DMS153 treated with DMSO at 0.1 percent for 48 hours (cell line): ENCODE measurements around the gene APOBEC3B.
"Not testable (repeated sequence)": the region's sequence is repeated elsewhere in the genome, so short reads cannot be mapped to it uniquely, and the experiment has no call there.

Experiments
- DNase-seq: peaks from one replicate; lab custom pipeline; 2025; ENCODE audit not compliant: unreplicated experiment; lab: John Stamatoyannopoulos, UW

The APOBEC3B gene

GRCh38 chr22:38981992-38982927 lies at the start of gene APOBEC3B:
Gene APOBEC3B (plus strand): TSS chr22:38982347. CDS start chr22:38982454, 107 bp downstream.
- DNase-seq = peak; percentile 57

- DNase-seq = peak; percentile 98
These were observed 47.1 kb upstream of the APOBEC3B start for GRCh38 chr22:38935023-38935422.

GRCh38 chr22:38935616-38936015 lies 46.5 kb upstream of the APOBEC3B start:
- no peak for DNase-seq

- no peak for DNase-seq
These were observed 45.6 kb upstream of the APOBEC3B start for GRCh38 chr22:38936562-38936961.

- DNase-seq = no peak
These were observed 45.1 kb upstream of the APOBEC3B start for GRCh38 chr22:38937036-38937435.

- DNase-seq = no peak
These were observed 44.6 kb upstream of the APOBEC3B start for GRCh38 chr22:38937541-38937940.

GRCh38 chr22:38938221-38938620 lies 43.9 kb upstream of the APOBEC3B start:
- DNase-seq = no peak

GRCh38 chr22:38938925-38939324 lies 43.2 kb upstream of the APOBEC3B start:
- no peak for DNase-seq

DNA sequence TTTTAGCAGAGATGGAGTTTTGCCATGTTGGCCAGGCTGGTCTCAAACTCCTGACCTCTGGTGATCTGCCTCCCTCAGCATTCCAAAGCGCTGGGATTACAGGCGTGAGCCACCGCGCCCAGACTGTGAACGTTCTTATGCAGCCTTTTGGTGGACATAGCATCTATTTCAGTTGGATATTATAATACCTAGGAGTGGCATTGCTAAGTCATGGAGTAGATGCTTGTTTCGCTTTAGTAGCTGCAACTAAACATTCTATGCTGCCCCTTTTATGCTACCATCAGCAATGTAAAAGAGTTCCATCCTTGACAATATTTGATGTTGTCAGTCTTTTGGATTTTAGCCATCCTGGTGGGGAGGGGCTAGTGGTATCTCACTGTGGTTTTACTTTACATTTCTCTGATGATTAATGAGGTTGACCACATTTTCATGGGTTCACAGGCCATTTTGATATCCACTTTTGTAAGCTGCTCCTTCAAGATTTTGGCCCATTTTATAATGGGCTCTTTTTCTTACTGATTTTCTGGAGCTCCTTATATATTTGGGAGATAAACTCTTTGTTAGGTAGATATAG lies 41.2 kb upstream of the APOBEC3B start:
- DNase-seq = no peak

DNA sequence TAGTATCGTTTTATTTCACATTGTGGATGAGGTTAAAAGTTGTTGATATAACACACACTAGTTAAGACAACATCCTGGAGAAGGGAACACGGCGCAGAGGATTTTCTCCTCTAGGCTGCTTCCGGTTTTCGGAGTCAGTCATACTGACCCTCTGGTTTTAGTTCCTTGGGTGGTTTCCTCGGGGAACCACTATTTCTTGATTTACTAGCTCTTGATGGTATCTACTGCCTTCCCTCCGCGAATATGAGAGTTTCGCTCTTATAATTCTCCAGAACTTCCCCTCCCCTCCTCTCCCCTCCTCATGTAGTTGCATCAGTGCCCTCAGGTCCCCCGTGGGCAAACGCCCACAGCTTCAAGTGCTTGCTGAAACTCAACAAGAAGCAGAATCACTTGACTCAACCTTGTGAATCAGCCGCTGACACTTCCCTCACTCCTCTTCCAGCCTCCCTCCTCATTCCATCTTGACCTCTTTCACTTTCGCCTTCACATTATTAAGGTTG lies 40.6 kb upstream of the APOBEC3B start:
- DNase-seq = no peak

GRCh38 chr22:38942702-38943101 lies 39.4 kb upstream of the APOBEC3B start:
- no peak for DNase-seq

GRCh38 chr22:38943201-38943600 lies 38.9 kb upstream of the APOBEC3B start:
- no peak for DNase-seq

GRCh38 chr22:38943882-38944281 lies 38.3 kb upstream of the APOBEC3B start:
- no peak for DNase-seq

DNA sequence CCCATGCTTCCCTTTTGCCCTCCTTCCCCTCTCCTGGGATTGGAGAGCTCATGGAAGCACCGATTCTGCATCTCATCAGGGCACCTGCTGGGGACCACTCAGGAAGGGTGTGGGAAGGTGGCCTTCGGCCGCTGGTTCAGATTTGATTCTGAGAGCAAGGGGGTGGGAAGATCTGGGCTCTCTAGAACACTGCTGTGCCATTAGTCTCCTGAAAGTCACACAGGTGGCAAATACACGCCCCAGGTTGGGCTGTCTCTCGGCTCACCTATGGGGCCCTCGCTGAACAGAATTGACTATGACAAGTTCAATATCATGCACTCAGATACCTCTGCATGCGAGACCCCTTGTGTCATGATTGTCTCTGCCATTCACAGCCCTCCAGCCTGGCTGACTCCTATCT lies 37.5 kb upstream of the APOBEC3B start:
- DNase-seq = no peak

DNA sequence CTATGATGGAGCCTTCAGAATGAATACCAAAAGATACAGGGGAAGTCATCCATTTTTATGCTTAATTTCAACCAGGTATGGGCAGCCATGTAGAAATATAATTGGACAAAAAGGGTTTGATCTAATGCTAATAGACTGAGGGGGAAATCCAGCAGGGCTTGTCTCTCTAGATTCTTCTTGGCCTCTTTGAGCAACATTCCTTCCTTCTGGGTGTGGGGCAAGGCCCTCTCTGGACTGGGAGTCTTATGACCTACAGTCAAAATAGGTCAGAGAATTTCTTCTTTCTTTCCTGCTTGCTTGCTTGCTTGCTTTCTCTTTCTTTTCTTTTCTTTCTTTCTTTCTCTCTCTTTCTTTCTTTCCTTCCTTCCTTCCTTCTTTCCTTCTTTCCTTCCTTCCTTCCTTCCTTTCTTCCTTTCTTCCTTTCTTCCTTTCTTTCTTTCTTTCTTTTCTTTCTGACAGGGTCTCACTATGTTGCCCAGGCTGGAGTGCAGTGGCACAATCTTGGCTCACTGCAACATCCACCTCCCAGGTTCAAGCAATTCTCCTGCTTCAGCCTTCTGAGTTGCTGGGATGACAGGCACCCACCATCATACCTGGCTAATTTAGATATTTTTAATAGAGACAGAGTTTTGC lies 36.3 kb upstream of the APOBEC3B start:
- DNase-seq = not testable (repeated sequence)

- no peak for DNase-seq
These were observed 35.4 kb upstream of the APOBEC3B start for GRCh38 chr22:38946771-38947170.

- no peak for DNase-seq
These were observed 34.6 kb upstream of the APOBEC3B start for GRCh38 chr22:38947321-38948140.

GRCh38 chr22:38948181-38948940 lies 33.8 kb upstream of the APOBEC3B start:
- no peak for DNase-seq

DNA sequence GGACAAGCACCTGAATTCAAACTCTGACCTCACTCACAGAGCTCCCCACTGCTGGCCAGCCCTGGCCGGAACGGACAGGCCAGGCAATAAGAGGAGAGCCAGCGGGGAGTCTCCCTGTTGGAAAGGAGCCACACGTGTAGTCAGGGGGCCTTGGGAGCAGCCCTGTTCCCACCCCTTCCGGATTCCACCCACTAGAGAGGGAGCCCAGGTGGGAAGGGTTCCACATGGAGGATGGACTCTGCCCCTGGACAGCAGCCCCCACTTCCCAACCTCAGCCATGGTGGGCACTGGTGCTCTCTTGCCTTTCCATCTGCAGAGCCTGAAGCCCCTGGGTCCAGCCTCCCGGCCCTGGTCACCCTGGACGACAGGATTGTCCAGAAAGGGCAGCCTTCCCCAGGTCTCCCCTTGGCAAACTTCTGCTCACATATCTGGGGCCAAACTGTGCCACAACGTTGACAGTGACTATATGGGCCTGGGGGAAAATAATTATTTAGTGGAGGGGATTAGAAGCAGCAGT lies 32.2 kb upstream of the APOBEC3B start:
- DNase-seq = no peak
